ENCODE results near the gene VCX3B.
A peak's percentile ranks its signal among the peaks of the same experiment; 100 is the strongest.
"Not testable (repeated sequence)": the region's sequence is repeated elsewhere in the genome, so short reads cannot be mapped to it uniquely, and the experiment has no call there.

VCX3B gene

GRCh38 chrX:8484360-8484949 is 19.8 kb downstream of the VCX3B start:
- Histone ChIP-seq H3K4me1 (ENCODE audit: control insufficient read depth, low read depth, low read length) (no peaks in the 10 kb centered on the region), H3K36me3 (ENCODE audit: control insufficient read depth, insufficient read depth, low read length) (no peaks in the 10 kb centered on the region), H2AK5ac (ENCODE audit: low read length) (no peak overlapping the region), H3K79me1 (ENCODE audit: low read length) (no peaks in the 10 kb centered on the region), H3K27me3 (ENCODE audit: insufficient read depth, low read length, poor library complexity) (no peaks in the 10 kb centered on the region), H2BK5ac (ENCODE audit: low read length) (no peak overlapping the region), H3K56ac (ENCODE audit: low read length) (no peak overlapping the region), H2BK120ac (ENCODE audit: low read depth, low read length) (no peak overlapping the region), H3K4me3 (ENCODE audit: low read length) (no peak overlapping the region), H3K18ac (ENCODE audit: low read length) (no peak overlapping the region), H3K79me2 (ENCODE audit: control insufficient read depth, insufficient read depth, low read length) (no peaks in the 10 kb centered on the region), H3K4ac (ENCODE audit: low read depth, low read length) (no peak overlapping the region), H4K5ac (ENCODE audit: low read length) (no peak overlapping the region), H2BK15ac (replicated peaks; ENCODE audit: low read depth) (no peak overlapping the region), H3K23ac (ENCODE audit: low read length) (no peak overlapping the region), H4K8ac (ENCODE audit: low read depth, low read length) (no peak overlapping the region), H3K4me2 (ENCODE audit: low read length) (no peak overlapping the region), H3K9ac (ENCODE audit: low read length) (no peak overlapping the region), H3K27ac (ENCODE audit: low read depth, low read length) (no peak overlapping the region)
- no peak for DNase-seq
- WGBS (ENCODE audit: extremely low coverage, insufficient coverage, low lambda C conversion rate), result no CpG with 5 or more reads among the region's 8 CpGs

- peak; percentile 12 for DNase-seq
- H2BK5ac ChIP-seq (ENCODE audit: low read length); H3K79me2 ChIP-seq (ENCODE audit: control insufficient read depth, insufficient read depth, low read length); H3K27me3 ChIP-seq (ENCODE audit: insufficient read depth, low read length, poor library complexity); H2AK5ac ChIP-seq (ENCODE audit: low read length); H3K23ac ChIP-seq (ENCODE audit: low read length); H3K18ac ChIP-seq (ENCODE audit: low read length); H2BK15ac ChIP-seq (replicated peaks; ENCODE audit: low read depth); H3K4me2 ChIP-seq (ENCODE audit: low read length); H4K8ac ChIP-seq (ENCODE audit: low read depth, low read length); H2BK120ac ChIP-seq (ENCODE audit: low read depth, low read length); H3K56ac ChIP-seq (ENCODE audit: low read length); H3K9ac ChIP-seq (ENCODE audit: low read length); H3K27ac ChIP-seq (ENCODE audit: low read depth, low read length); H4K5ac ChIP-seq (ENCODE audit: low read length); H3K36me3 ChIP-seq (ENCODE audit: control insufficient read depth, insufficient read depth, low read length); H3K4me1 ChIP-seq (ENCODE audit: control insufficient read depth, low read depth, low read length); H3K4me3 ChIP-seq (ENCODE audit: low read length); H3K79me1 ChIP-seq (ENCODE audit: low read length); H3K4ac ChIP-seq (ENCODE audit: low read depth, low read length): not testable (repeated sequence)
- no CpG with 5 or more reads among the region's 4 CpGs for WGBS (ENCODE audit: extremely low coverage, insufficient coverage, low lambda C conversion rate)
These were observed 30.4 kb downstream of the VCX3B start for GRCh38 chrX:8495036-8495435.

GRCh38 chrX:8500203-8500602 is 35.6 kb downstream of the VCX3B start:
- no peaks in the 10 kb centered on the region for H3K79me2 ChIP-seq (ENCODE audit: control insufficient read depth, insufficient read depth, low read length)
- H4K8ac ChIP-seq (ENCODE audit: low read depth, low read length), result no peak overlapping the region
- no peaks in the 10 kb centered on the region for H3K4me1 ChIP-seq (ENCODE audit: control insufficient read depth, low read depth, low read length)
- no peak overlapping the region for H2BK120ac ChIP-seq (ENCODE audit: low read depth, low read length)
- H2AK5ac ChIP-seq (ENCODE audit: low read length), result no peak overlapping the region
- no peak overlapping the region for H3K18ac ChIP-seq (ENCODE audit: low read length)
- no peak overlapping the region for H3K27ac ChIP-seq (ENCODE audit: low read depth, low read length)
- no peak overlapping the region for H3K23ac ChIP-seq (ENCODE audit: low read length)
- H4K5ac ChIP-seq (ENCODE audit: low read length), result no peak overlapping the region
- H3K4ac ChIP-seq (ENCODE audit: low read depth, low read length), result no peak overlapping the region
- H3K79me1 ChIP-seq (ENCODE audit: low read length), result no peaks in the 10 kb centered on the region
- no peak overlapping the region for H3K9ac ChIP-seq (ENCODE audit: low read length)
- no peak overlapping the region for H3K56ac ChIP-seq (ENCODE audit: low read length)
- no peaks in the 10 kb centered on the region for H3K36me3 ChIP-seq (ENCODE audit: control insufficient read depth, insufficient read depth, low read length)
- WGBS (ENCODE audit: extremely low coverage, insufficient coverage, low lambda C conversion rate), result no CpG with 5 or more reads among the region's 4 CpGs
- no peak overlapping the region for H2BK15ac ChIP-seq (replicated peaks; ENCODE audit: low read depth)
- no peak for DNase-seq
- H3K27me3 ChIP-seq (ENCODE audit: insufficient read depth, low read length, poor library complexity), result no peaks in the 10 kb centered on the region
- H2BK5ac ChIP-seq (ENCODE audit: low read length), result no peak overlapping the region
- no peak overlapping the region for H3K4me2 ChIP-seq (ENCODE audit: low read length)
- no peak overlapping the region for H3K4me3 ChIP-seq (ENCODE audit: low read length)

- not testable (repeated sequence) for H2BK120ac ChIP-seq (ENCODE audit: low read depth, low read length); H3K4ac ChIP-seq (ENCODE audit: low read depth, low read length); DNase-seq; H3K27me3 ChIP-seq (ENCODE audit: insufficient read depth, low read length, poor library complexity); H2BK5ac ChIP-seq (ENCODE audit: low read length); H3K4me3 ChIP-seq (ENCODE audit: low read length); H3K79me2 ChIP-seq (ENCODE audit: control insufficient read depth, insufficient read depth, low read length); H3K23ac ChIP-seq (ENCODE audit: low read length); H4K8ac ChIP-seq (ENCODE audit: low read depth, low read length); H3K4me2 ChIP-seq (ENCODE audit: low read length); H3K27ac ChIP-seq (ENCODE audit: low read depth, low read length); H3K36me3 ChIP-seq (ENCODE audit: control insufficient read depth, insufficient read depth, low read length); H3K4me1 ChIP-seq (ENCODE audit: control insufficient read depth, low read depth, low read length); H2BK15ac ChIP-seq (replicated peaks; ENCODE audit: low read depth); H3K18ac ChIP-seq (ENCODE audit: low read length); H3K9ac ChIP-seq (ENCODE audit: low read length); H3K79me1 ChIP-seq (ENCODE audit: low read length); H4K5ac ChIP-seq (ENCODE audit: low read length); H2AK5ac ChIP-seq (ENCODE audit: low read length); H3K56ac ChIP-seq (ENCODE audit: low read length)
- WGBS (ENCODE audit: extremely low coverage, insufficient coverage, low lambda C conversion rate), result no CpG with 5 or more reads among the region's 21 CpGs
These were observed 37.5 kb downstream of the VCX3B start for GRCh38 chrX:8502101-8502500.

GRCh38 chrX:8504451-8504850 is 39.8 kb downstream of the VCX3B start:
- H3K36me3 ChIP-seq (ENCODE audit: control insufficient read depth, insufficient read depth, low read length), result no peaks in the 10 kb centered on the region
- WGBS (ENCODE audit: extremely low coverage, insufficient coverage, low lambda C conversion rate), result no CpG with 5 or more reads among the region's 6 CpGs
- no peaks in the 10 kb centered on the region for H3K79me2 ChIP-seq (ENCODE audit: control insufficient read depth, insufficient read depth, low read length)
- H3K27ac ChIP-seq (ENCODE audit: low read depth, low read length), result no peak overlapping the region
- DNase-seq, result no peak
- no peaks in the 10 kb centered on the region for H3K27me3 ChIP-seq (ENCODE audit: insufficient read depth, low read length, poor library complexity)
- no peak overlapping the region for H3K56ac ChIP-seq (ENCODE audit: low read length)
- H3K4ac ChIP-seq (ENCODE audit: low read depth, low read length), result no peak overlapping the region
- H2BK5ac ChIP-seq (ENCODE audit: low read length), result no peak overlapping the region
- H2BK15ac ChIP-seq (replicated peaks; ENCODE audit: low read depth), result no peak overlapping the region
- H2AK5ac ChIP-seq (ENCODE audit: low read length), result no peak overlapping the region
- H3K18ac ChIP-seq (ENCODE audit: low read length), result no peak overlapping the region
- no peak overlapping the region for H2BK120ac ChIP-seq (ENCODE audit: low read depth, low read length)
- no peak overlapping the region for H4K5ac ChIP-seq (ENCODE audit: low read length)
- H3K9ac ChIP-seq (ENCODE audit: low read length), result no peak overlapping the region
- H3K4me2 ChIP-seq (ENCODE audit: low read length), result no peak overlapping the region
- H3K4me3 ChIP-seq (ENCODE audit: low read length), result no peak overlapping the region
- H3K79me1 ChIP-seq (ENCODE audit: low read length), result no peaks in the 10 kb centered on the region
- H4K8ac ChIP-seq (ENCODE audit: low read depth, low read length), result no peak overlapping the region
- H3K4me1 ChIP-seq (ENCODE audit: control insufficient read depth, low read depth, low read length), result no peaks in the 10 kb centered on the region
- no peak overlapping the region for H3K23ac ChIP-seq (ENCODE audit: low read length)

All from mesendoderm (in vitro differentiated cells).